Thyroid gland (tissue), 4 donors: ENCODE results near the gene ZNF296. TPM values are rescaled to one million over a fixed set of nuclear protein-coding genes. Genes with fewer than 3 reads are reported as not detected.

Source experiments
- DNase-seq, 2 donors: peaks; one replicate each; pipeline ENCODE4 v3.0.0-alpha.2; 2019
- H3K27ac ChIP-seq, 3 donors: fragments of 200-600 bp; sonication (generic); 1 replicate in 2 of 3; 2 replicates in 1 of 3; pipeline ENCODE4 v1.5.1; 2016 to 2019; ENCODE audit warnings: mild to moderate bottlenecking in 1 of 3, moderate library complexity in 1 of 3
- H3K27me3 ChIP-seq: fragments of 200-600 bp; sonication (generic); one replicate; pipeline ENCODE4 v1.5.1; 2019
- H3K36me3 ChIP-seq, 2 donors: fragments of 200-600 bp; sonication (generic); one replicate each; pipeline ENCODE4 v1.5.1; 2016 to 2019
- H3K4me1 ChIP-seq, 2 donors: fragments of 200-600 bp; sonication (generic); one replicate each; pipeline ENCODE4 v1.5.1; 2017 to 2019
- H3K4me3 ChIP-seq, 3 donors: fragments of 200-600 bp; sonication (generic); replicated peaks in 1 of 3; 1 replicate in 2 of 3; 2 replicates in 1 of 3; pipeline ENCODE4 v1.5.1; 2016; ENCODE audit warnings: mild to moderate bottlenecking in 1 of 3
- H3K9me3 ChIP-seq: fragments of 200-600 bp; sonication (generic); one replicate; pipeline ENCODE4 v1.5.1; 2017
- POLR2A ChIP-seq, 2 donors: fragments of 450-650 bp; IDR thresholded peaks; one replicate each; pipeline ENCODE4 v1.6.1; 2017; ENCODE audit warnings: antibody characterized with exemption in 2 of 2, mild to moderate bottlenecking in 2 of 2, moderate library complexity in 1 of 2
- WGBS, 2 donors: methylation state at CpG; one replicate each; pipeline ENCODE4 v1.1.5; 2017; 5-methylcytosine and 5-hydroxymethylcytosine counted together
- intact Hi-C: fragments of 100-400 bp; cut with DNase I; formaldehyde crosslinking; loops from one replicate; pipeline ENCODE4 v1.15.1; 2023
- total RNA-seq, 4 donors: library from RNA; depleted of rRNA; stranded (reverse); fragments of >200 nt; gene quantifications; one replicate each; pipeline ENCODE4 v1.2.3, GENCODE V29; 2016
- TF ChIP-seq, protein P1 (sequence below), 6 experiments: fragments of 200-600 bp in 3 of 6; fragments of 450-650 bp in 3 of 6; sonication (generic) in 3 of 6; IDR thresholded peaks; one replicate each; pipeline ENCODE4 v1.5.1; 2016 to 2019; ENCODE audit warnings: antibody characterized with exemption in 6 of 6, mild to moderate bottlenecking in 2 of 6, inconsistent platforms in 1 of 6, moderate library complexity in 1 of 6

Gene ZNF296
- total RNA-seq, 4 donors from 2014 or later, result 0.34 to 2.1 (median 0.78) TPM; not detected in 1

DNA sequence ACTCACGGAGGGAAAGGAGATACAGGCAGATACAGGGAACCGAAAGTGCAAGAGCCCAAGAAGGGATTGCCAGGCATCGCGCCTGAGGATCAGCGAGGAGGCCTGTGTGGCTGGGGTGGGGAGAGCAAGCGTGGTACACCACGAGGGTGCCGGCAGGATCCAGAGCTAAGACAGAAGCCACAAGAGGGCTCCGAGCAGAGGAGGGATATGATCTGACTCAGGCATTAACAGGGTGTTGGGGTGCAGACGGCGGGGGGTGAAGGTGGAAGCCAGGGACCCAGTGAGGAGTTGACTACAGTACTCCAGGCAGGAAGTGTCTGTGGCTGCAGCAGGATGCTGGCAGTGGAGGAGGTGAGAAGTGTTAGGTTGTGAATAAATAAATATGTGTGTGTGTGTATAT, 11.3 kb upstream of the ZNF296 start:
- no peak overlapping the region for H3K4me3 ChIP-seq
- H3K9me3 ChIP-seq, result no peaks in the 10 kb centered on the region
- TF ChIP-seq, protein P1, sequence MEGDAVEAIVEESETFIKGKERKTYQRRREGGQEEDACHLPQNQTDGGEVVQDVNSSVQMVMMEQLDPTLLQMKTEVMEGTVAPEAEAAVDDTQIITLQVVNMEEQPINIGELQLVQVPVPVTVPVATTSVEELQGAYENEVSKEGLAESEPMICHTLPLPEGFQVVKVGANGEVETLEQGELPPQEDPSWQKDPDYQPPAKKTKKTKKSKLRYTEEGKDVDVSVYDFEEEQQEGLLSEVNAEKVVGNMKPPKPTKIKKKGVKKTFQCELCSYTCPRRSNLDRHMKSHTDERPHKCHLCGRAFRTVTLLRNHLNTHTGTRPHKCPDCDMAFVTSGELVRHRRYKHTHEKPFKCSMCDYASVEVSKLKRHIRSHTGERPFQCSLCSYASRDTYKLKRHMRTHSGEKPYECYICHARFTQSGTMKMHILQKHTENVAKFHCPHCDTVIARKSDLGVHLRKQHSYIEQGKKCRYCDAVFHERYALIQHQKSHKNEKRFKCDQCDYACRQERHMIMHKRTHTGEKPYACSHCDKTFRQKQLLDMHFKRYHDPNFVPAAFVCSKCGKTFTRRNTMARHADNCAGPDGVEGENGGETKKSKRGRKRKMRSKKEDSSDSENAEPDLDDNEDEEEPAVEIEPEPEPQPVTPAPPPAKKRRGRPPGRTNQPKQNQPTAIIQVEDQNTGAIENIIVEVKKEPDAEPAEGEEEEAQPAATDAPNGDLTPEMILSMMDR (IDR thresholded peaks at IDR 0.05), result no peak
- H3K27ac ChIP-seq, result no peak overlapping the region
- H3K36me3 ChIP-seq, result no peaks in the 10 kb centered on the region
- H3K4me1 ChIP-seq, result peaks cover 5 to 7% of the 10 kb centered on the region in 2 donors
- WGBS, 2 donors, result 85 to 92% methylated on average over 11 of the region's 11 CpGs
- H3K27me3 ChIP-seq, result no peaks in the 10 kb centered on the region
- no peak for DNase-seq
- intact Hi-C loops, result loop anchor here (2.0 kb wide), 1 partner anchor 93 kb away; no protein-coding TSS in a partner anchor

DNA sequence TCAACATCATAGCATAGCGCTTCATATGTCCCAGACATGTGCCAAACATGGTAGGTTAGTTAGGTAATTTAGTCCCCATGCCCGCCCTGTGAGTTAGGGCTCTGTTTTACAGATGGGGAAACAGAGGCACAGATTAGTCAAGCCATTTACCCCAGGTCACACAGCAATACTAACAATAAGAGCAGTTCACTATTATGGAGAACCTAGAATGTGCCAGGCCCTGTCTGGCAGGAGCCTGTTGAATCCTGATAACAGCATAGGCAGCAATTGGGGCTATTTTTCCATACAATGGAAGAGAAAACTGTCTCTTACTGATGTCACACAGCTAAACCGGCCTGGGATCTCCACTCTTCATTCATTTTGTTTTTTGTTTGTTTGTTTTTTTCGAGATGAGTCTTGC, 10.2 kb upstream of the ZNF296 start:
- no peak for DNase-seq
- Histone ChIP-seq H3K4me3 (no peak overlapping the region), H3K27ac (no peak overlapping the region), H3K27me3 (no peaks in the 10 kb centered on the region), H3K36me3 (no peaks in the 10 kb centered on the region), H3K4me1 (peaks cover 5 to 7% of the 10 kb centered on the region in 2 donors), H3K9me3 (no peaks in the 10 kb centered on the region)
- 92 to 94% methylated on average over 4 of the region's 4 CpGs for WGBS, 2 donors
- intact Hi-C loops, result loop anchor here (2.0 kb wide), 1 partner anchor 94 kb away; no protein-coding TSS in a partner anchor
- TF ChIP-seq, protein P1 (IDR thresholded peaks at IDR 0.05), result no peak
- no peak for TF ChIP-seq POLR2A (IDR thresholded peaks at IDR 0.05)

DNA sequence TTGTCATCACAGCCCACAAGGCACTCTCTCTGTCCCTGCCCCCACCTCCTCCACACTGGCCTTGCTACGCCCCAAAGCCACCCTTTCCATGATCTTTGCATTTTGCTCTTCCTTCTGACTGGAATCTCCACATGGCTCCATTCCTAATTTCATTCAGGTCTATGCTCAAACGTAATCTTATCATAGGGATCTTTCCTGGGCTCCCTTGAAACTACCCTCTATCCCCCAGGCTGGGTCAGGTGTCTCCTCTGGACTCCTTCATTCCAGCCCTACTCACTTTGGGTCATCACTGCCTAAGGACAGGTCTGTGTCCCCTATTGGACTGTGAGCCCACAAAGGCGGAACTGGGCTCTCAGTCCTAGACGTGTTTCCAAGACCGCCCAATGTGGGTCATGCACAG, 5.9 kb upstream of the ZNF296 start:
- Histone ChIP-seq H3K4me3 (no peak overlapping the region), H3K27ac (no peak overlapping the region), H3K27me3 (no peaks in the 10 kb centered on the region), H3K4me1 (peaks cover 7 to 19% of the 10 kb centered on the region in 2 donors), H3K36me3 (no peaks in the 10 kb centered on the region), H3K9me3 (no peaks in the 10 kb centered on the region)
- DNase-seq, result no peak
- WGBS, 2 donors, result 93 to 94% methylated on average over 5 of the region's 5 CpGs
- TF ChIP-seq, protein P1 (IDR thresholded peaks at IDR 0.05), result no peak
- no peak for TF ChIP-seq POLR2A (IDR thresholded peaks at IDR 0.05)
- intact Hi-C loops, result no loop called here

DNA sequence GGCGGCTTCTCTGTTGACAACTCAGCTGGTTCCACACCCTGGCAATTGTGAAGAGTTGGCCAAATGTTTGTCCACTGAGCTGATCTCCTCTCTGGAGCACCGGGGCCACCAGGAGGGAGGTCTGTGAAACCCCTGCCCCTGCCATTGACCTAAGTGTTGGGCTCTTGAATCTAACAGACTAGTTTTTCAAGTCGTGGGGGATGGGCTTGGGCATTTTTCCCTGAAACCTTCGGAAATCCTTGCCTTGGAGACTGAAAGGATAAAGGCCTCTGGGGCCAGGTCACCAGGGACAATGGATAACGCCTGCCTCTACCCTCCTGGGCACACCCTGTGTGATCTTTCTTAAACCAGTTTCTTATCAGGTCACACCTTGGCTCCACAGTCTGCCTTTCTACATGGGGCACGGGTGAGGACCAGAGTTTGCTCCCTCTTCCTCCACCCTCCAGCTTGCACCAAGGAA, 3.7 kb upstream of the ZNF296 start:
- no peak for DNase-seq
- H3K4me3 ChIP-seq, result peak overlapping the region; percentile 63 to 94 (median 83)
- no peaks in the 10 kb centered on the region for H3K27me3 ChIP-seq
- H3K36me3 ChIP-seq, result no peaks in the 10 kb centered on the region
- intact Hi-C loops, result no loop called here
- 9 to 11% methylated on average over 4 to 6 of the region's 6 CpGs for WGBS, 2 donors
- H3K4me1 ChIP-seq, result peaks cover 12 to 36% of the 10 kb centered on the region in 2 donors
- H3K27ac ChIP-seq, result no peak overlapping the region
- H3K9me3 ChIP-seq, result no peaks in the 10 kb centered on the region
- TF ChIP-seq POLR2A (IDR thresholded peaks at IDR 0.05), result no peak
- TF ChIP-seq, protein P1 (IDR thresholded peaks at IDR 0.05), result no peak

DNA sequence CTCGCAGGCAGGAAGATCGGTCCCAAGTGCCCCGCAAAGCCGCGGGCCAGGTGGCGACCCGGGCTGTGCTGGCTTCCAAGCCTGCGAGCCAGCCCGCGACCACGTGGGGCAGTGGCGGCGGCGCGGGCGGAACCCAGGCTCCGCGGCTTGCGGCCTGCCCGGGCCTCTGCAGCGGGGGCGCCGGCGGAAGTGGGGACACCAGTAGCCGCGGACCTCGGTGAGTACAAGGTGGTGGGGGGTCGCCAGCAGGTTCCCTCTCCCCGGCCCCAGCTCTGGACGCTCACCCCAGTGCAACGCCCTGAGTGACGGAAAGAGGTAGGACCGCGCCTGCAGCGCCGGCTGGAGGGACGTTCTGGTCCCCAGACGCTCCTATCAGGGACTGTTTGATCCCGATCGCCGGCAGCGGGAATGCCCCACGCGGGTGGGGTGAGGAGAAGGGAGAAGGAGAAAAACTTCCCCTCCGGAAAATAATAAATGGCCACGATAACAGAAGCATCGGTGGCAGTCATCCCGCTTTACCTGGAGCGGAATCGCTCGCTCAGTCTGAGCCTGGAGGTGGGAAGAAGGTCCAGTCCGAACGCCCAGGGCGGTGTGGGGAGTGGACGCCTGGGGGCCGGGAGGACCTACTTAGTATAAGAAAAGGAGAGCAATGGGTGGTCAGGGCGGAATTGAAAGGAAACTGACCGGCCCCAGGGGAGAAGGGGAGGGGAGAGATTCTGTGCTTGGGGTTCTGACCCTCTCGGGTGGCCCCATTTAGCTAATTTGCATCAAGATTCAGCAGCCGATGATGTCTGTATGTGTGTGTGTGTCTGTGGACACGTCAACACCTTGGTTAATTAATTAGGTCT, 3.0 kb upstream of the ZNF296 start, which contains the start of gene GEMIN7:
TSS of gene GEMIN7 (plus strand) at position 198 of the 848 bp plus-strand sequence. CDS start 10,855 bp downstream, outside the sequence.
- peak within 1 kb of the TSS; percentile 63 to 94 (median 83) for H3K4me3 ChIP-seq
- intact Hi-C loops, result no loop called here
- WGBS, 2 donors, result 0% methylated on average over 38 to 55 of the region's 61 CpGs
- no peaks in the 10 kb centered on the region for H3K9me3 ChIP-seq
- H3K27me3 ChIP-seq, result no peaks in the 10 kb centered on the region
- TF ChIP-seq, protein P1 (IDR thresholded peaks at IDR 0.05), result peak in 1 of 6 experiments; percentile 8
- TF ChIP-seq POLR2A (IDR thresholded peaks at IDR 0.05), result peak in 1 of 2 donors; percentile 38
- peak within 1 kb of the TSS in 1 of 3 donors; percentile 42 for H3K27ac ChIP-seq
- H3K4me1 ChIP-seq, result peaks cover 12 to 37% of the 10 kb centered on the region in 2 donors
- H3K36me3 ChIP-seq, result no peaks in the 10 kb centered on the region
- DNase-seq, result peak; percentile 72 to 74
